ENCODE measurements around the gene MIB2.
"Not testable (repeated sequence)": the region's sequence is repeated elsewhere in the genome, so short reads cannot be mapped to it uniquely, and the experiment has no call there.

The MIB2 gene

GRCh38 chr1:1633409-1633808 lies 18.1 kb downstream of the MIB2 start:
- not testable (repeated sequence) for H3K4me1 ChIP-seq (ENCODE audit: insufficient read depth, low read length); H3K9me3 ChIP-seq (ENCODE audit: control insufficient read depth, insufficient read depth, low read length); H3K9ac ChIP-seq (ENCODE audit: low read depth, low read length); H3K36me3 ChIP-seq (ENCODE audit: insufficient read depth, low read length)

- not testable (repeated sequence) for H3K9ac ChIP-seq (ENCODE audit: low read depth, low read length); H3K36me3 ChIP-seq (ENCODE audit: insufficient read depth, low read length); H3K9me3 ChIP-seq (ENCODE audit: control insufficient read depth, insufficient read depth, low read length); H3K4me1 ChIP-seq (ENCODE audit: insufficient read depth, low read length)
Measured at GRCh38 chr1:1634613-1635012, 19.3 kb downstream of the MIB2 start.

GRCh38 chr1:1636621-1637478 lies 21.6 kb downstream of the MIB2 start:
- not testable (repeated sequence) for H3K9ac ChIP-seq (ENCODE audit: low read depth, low read length); H3K36me3 ChIP-seq (ENCODE audit: insufficient read depth, low read length); H3K4me1 ChIP-seq (ENCODE audit: insufficient read depth, low read length); H3K9me3 ChIP-seq (ENCODE audit: control insufficient read depth, insufficient read depth, low read length)

GRCh38 chr1:1637479-1637875 lies 22.2 kb downstream of the MIB2 start:
- H3K36me3 ChIP-seq (ENCODE audit: insufficient read depth, low read length); H3K9ac ChIP-seq (ENCODE audit: low read depth, low read length); H3K4me1 ChIP-seq (ENCODE audit: insufficient read depth, low read length); H3K9me3 ChIP-seq (ENCODE audit: control insufficient read depth, insufficient read depth, low read length): not testable (repeated sequence)

- H3K4me1 ChIP-seq (ENCODE audit: insufficient read depth, low read length); H3K36me3 ChIP-seq (ENCODE audit: insufficient read depth, low read length); H3K9me3 ChIP-seq (ENCODE audit: control insufficient read depth, insufficient read depth, low read length); H3K9ac ChIP-seq (ENCODE audit: low read depth, low read length): not testable (repeated sequence)
Measured at GRCh38 chr1:1638528-1638927, 23.2 kb downstream of the MIB2 start.

- not testable (repeated sequence) for H3K9ac ChIP-seq (ENCODE audit: low read depth, low read length); H3K4me1 ChIP-seq (ENCODE audit: insufficient read depth, low read length); H3K9me3 ChIP-seq (ENCODE audit: control insufficient read depth, insufficient read depth, low read length); H3K36me3 ChIP-seq (ENCODE audit: insufficient read depth, low read length)
Measured at GRCh38 chr1:1639368-1639767, 24.1 kb downstream of the MIB2 start.

- H3K9ac ChIP-seq (ENCODE audit: low read depth, low read length); H3K4me1 ChIP-seq (ENCODE audit: insufficient read depth, low read length): not testable (repeated sequence)
Measured at GRCh38 chr1:1640081-1640480, 24.8 kb downstream of the MIB2 start.

GRCh38 chr1:1640711-1641461 lies 25.6 kb downstream of the MIB2 start:
- H3K36me3 ChIP-seq (ENCODE audit: insufficient read depth, low read length); H3K9me3 ChIP-seq (ENCODE audit: control insufficient read depth, insufficient read depth, low read length); H3K4me1 ChIP-seq (ENCODE audit: insufficient read depth, low read length); H3K9ac ChIP-seq (ENCODE audit: low read depth, low read length): not testable (repeated sequence)

More at GRCh38 chr1:1640081-1640480, 24.8 kb downstream of the MIB2 start:
- H3K36me3 ChIP-seq (ENCODE audit: insufficient read depth, low read length); H3K9me3 ChIP-seq (ENCODE audit: control insufficient read depth, insufficient read depth, low read length): not testable (repeated sequence)

- not testable (repeated sequence) for H3K9me3 ChIP-seq (ENCODE audit: control insufficient read depth, insufficient read depth, low read length); H3K4me1 ChIP-seq (ENCODE audit: insufficient read depth, low read length); H3K9ac ChIP-seq (ENCODE audit: low read depth, low read length); H3K36me3 ChIP-seq (ENCODE audit: insufficient read depth, low read length)
Measured at GRCh38 chr1:1646326-1646725, 31.0 kb downstream of the MIB2 start.

GRCh38 chr1:1647567-1648241 lies 32.4 kb downstream of the MIB2 start:
- H3K9ac ChIP-seq (ENCODE audit: low read depth, low read length); H3K4me1 ChIP-seq (ENCODE audit: insufficient read depth, low read length); H3K9me3 ChIP-seq (ENCODE audit: control insufficient read depth, insufficient read depth, low read length): not testable (repeated sequence)
- peaks cover 15% of the 10 kb centered on the region for H3K36me3 ChIP-seq (ENCODE audit: insufficient read depth, low read length)

- H3K4me1 ChIP-seq (ENCODE audit: insufficient read depth, low read length); H3K9me3 ChIP-seq (ENCODE audit: control insufficient read depth, insufficient read depth, low read length); H3K9ac ChIP-seq (ENCODE audit: low read depth, low read length): not testable (repeated sequence)
- peaks cover 15% of the 10 kb centered on the region for H3K36me3 ChIP-seq (ENCODE audit: insufficient read depth, low read length)
Measured at GRCh38 chr1:1648265-1648664, 33.0 kb downstream of the MIB2 start.

- not testable (repeated sequence) for H3K9me3 ChIP-seq (ENCODE audit: control insufficient read depth, insufficient read depth, low read length); H3K4me1 ChIP-seq (ENCODE audit: insufficient read depth, low read length); H3K36me3 ChIP-seq (ENCODE audit: insufficient read depth, low read length)
- H3K9ac ChIP-seq (ENCODE audit: low read depth, low read length) = peak within 1 kb of the TSS; percentile 59
Measured at GRCh38 chr1:1658583-1659549, 43.6 kb downstream of the MIB2 start, which contains the start of gene CDK11B. Gene CDK11B (minus strand): TSS chr1:1659004. CDS start chr1:1657485, 1,519 bp downstream.

- not testable (repeated sequence) for H3K9ac ChIP-seq (ENCODE audit: low read depth, low read length); H3K4me1 ChIP-seq (ENCODE audit: insufficient read depth, low read length); H3K36me3 ChIP-seq (ENCODE audit: insufficient read depth, low read length); H3K9me3 ChIP-seq (ENCODE audit: control insufficient read depth, insufficient read depth, low read length)
Measured at GRCh38 chr1:1662392-1662791, 47.1 kb downstream of the MIB2 start.
